Activated T-helper 1 cell treated with anti-CD3 and anti-CD28 coated beads, Interleukin-12 subunit alpha, Interleukin-12 subunit beta, Interleukin-2, Interleukin-4 antibody, amounts not matched to agents 30 ng/mL and 10 ng/mL and 1 ng/mL, durations not matched to agents 14 hours and 24 hours and 36 hours (primary cell): Measurements from ENCODE around the gene TUBA8. TPM values are rescaled to one million over a fixed set of nuclear protein-coding genes. Genes with fewer than 3 reads are reported as not detected.
"Not testable (repeated sequence)": the region's sequence is repeated elsewhere in the genome, so short reads cannot be mapped to it uniquely, and the experiment has no call there.

Source experiments
- DNase-seq: peaks from one replicate; pipeline ENCODE4 v3.0.0; 2021; ENCODE audit warnings: low spot score
- H3K27ac Mint-ChIP-seq: one replicate; pipeline ENCODE4 v1.8.0; 2021; ENCODE audit warnings: mild to moderate bottlenecking, mixed read lengths
- H3K27me3 Mint-ChIP-seq: one replicate; pipeline ENCODE4 v1.8.0; 2022; ENCODE audit warnings: mild to moderate bottlenecking, moderate library complexity, mixed read lengths; ENCODE audit not compliant: insufficient read depth
- H3K36me3 Mint-ChIP-seq: one replicate; pipeline ENCODE4 v1.8.0; 2021; ENCODE audit warnings: low read depth, mixed read lengths
- H3K4me1 Mint-ChIP-seq: one replicate; pipeline ENCODE4 v1.8.0; 2021; ENCODE audit warnings: low read depth, mixed read lengths
- H3K4me3 Mint-ChIP-seq: one replicate; pipeline ENCODE4 v1.8.0; 2021; ENCODE audit warnings: mild to moderate bottlenecking, moderate library complexity, mixed read lengths
- H3K9me3 Mint-ChIP-seq: one replicate; pipeline ENCODE4 v1.8.0; 2021; ENCODE audit warnings: mixed read lengths
- intact Hi-C: fragments of 100-400 bp; cut with micrococcal nuclease; formaldehyde crosslinking; loops from one replicate; pipeline ENCODE4 v1.15.1; 2024
- total RNA-seq: library from RNA; stranded (reverse); gene quantifications from 2 replicates; pipeline ENCODE4 v1.2.3, GENCODE V29; 2022

TUBA8 gene
- total RNA-seq, 1 donor from 2014 or later, result 1.5 TPM

GRCh38 chr22:18130018-18130417 is 19.4 kb downstream of the TUBA8 start:
- Mint-ChIP-seq H3K4me1 (no peaks in the 10 kb centered on the region), H3K27me3 (peaks cover 1% of the 10 kb centered on the region), H3K9me3 (no peaks in the 10 kb centered on the region), H3K36me3 (peaks cover 9% of the 10 kb centered on the region), H3K27ac (no peak overlapping the region), H3K4me3 (no peak overlapping the region)
- intact Hi-C loops, result no loop called here
- no peak for DNase-seq

DNA sequence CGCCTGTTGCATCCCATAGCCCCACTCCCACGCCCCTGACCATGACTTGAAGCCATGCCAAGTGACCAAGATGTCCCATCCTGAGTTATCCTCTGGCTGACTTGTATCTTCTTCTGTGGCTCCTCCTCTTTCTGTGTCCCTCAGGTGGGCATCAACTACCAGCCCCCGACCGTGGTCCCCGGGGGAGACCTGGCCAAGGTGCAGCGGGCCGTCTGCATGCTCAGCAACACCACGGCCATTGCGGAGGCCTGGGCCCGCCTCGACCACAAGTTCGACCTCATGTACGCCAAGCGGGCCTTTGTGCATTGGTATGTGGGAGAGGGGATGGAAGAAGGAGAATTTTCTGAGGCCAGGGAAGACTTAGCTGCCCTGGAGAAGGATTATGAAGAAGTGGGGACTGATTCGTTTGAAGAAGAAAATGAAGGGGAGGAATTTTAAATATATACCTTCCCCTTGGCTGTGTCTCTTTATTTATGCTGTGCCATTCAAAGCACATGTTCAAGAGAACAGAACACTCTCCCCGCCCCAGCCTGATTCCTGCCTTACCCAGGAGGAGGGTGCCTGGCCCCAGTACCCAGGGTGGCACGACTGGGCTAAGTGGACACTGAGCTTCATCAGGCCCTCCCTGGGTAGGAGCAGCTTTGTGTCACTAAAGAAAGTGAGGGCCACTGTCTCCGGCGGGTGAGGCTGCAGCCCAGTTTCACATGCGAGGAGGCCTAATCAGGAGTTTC is 20.3 kb downstream of the TUBA8 start:
- Mint-ChIP-seq H3K27me3 (peaks cover 1% of the 10 kb centered on the region), H3K36me3 (peaks cover 9% of the 10 kb centered on the region), H3K9me3 (no peaks in the 10 kb centered on the region), H3K4me3 (no peak overlapping the region), H3K4me1 (no peaks in the 10 kb centered on the region), H3K27ac (no peak overlapping the region)
- no peak for DNase-seq
- intact Hi-C loops, result no loop called here

DNA sequence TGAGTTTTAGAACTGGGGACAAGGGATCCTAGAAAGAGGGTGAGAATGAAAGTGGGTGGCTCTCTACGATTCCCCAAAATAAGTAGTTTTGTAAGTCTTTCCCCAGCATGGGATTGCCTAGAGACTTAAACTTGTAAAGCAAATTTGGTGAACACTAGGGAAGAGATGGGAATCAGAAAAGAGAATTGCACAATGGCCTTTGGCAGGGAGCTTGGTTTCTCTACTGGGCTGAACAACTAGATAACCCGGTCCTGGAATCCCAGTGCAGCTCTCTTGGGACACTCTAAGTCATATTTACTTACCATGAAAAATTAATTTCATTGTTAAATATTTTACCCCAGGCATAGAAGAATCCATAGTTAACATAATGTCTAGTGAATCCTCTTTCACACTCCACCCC is 22.8 kb downstream of the TUBA8 start:
- Mint-ChIP-seq H3K27ac (no peak overlapping the region), H3K36me3 (peaks cover 2% of the 10 kb centered on the region), H3K27me3 (no peaks in the 10 kb centered on the region), H3K9me3 (no peaks in the 10 kb centered on the region), H3K4me3 (no peak overlapping the region), H3K4me1 (no peaks in the 10 kb centered on the region)
- intact Hi-C loops, result no loop called here
- DNase-seq, result no peak

DNA sequence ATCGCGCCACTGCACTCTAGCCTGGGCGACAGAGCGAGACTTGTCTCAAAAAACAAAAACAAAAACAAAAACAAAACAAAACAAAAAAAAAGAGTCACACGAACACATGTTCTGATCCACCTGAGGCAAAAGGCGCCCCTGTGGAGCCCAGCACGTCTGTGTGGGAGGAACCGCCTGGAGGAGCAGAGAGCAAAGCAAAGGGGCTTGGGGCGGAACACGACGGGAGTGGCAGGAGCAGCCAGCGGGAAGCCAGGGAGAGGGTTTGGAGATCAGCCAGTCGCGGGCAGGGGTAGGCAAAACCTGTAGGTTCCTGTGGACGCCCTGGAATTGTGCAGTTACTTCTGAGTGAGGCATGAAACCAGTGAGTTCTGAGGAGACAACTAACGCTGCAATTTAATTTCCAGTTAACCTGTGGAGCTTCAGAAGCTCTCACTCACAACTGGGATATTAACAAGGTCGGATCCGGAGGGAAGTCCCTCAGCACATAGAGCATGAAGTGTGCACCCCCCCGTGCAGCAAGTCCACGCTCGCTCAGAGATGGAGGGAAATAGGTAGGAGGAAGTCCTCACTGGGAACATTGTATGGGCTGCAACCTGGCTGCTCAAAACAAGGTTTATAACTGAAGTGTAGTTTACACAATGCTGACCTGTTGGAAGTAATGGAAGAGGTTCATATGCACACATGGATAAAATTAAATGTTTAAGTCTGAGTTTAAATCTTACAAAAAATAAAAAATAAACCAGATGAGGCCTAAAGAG is 26.1 kb downstream of the TUBA8 start:
- no peak overlapping the region for H3K4me3 Mint-ChIP-seq
- H3K36me3 Mint-ChIP-seq, result peaks cover 4% of the 10 kb centered on the region
- DNase-seq, result no peak
- no peaks in the 10 kb centered on the region for H3K9me3 Mint-ChIP-seq
- intact Hi-C loops, result no loop called here
- no peaks in the 10 kb centered on the region for H3K4me1 Mint-ChIP-seq
- H3K27ac Mint-ChIP-seq, result no peak overlapping the region
- H3K27me3 Mint-ChIP-seq, result no peaks in the 10 kb centered on the region

DNA sequence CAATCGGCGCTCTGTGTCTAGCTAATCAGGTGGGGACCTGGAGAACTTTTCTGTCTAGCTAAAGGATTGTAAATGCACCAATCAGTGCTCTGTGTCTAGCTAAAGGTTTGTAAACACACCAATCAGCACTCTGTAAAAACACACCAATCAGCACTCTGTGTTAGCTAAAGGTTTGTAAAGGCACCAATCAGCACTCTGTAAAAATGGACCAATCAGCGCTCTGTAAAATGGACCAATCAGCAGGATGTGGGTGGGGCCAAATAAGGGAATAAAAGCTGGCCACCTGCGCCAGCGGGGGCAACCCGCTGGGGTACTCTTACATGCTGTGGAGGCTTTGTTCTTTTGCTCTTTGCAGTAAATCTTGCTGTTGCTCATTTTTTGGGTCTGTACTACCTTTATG is 30.4 kb downstream of the TUBA8 start:
- intact Hi-C loops, H3K27me3 Mint-ChIP-seq, H3K4me3 Mint-ChIP-seq, H3K4me1 Mint-ChIP-seq, H3K9me3 Mint-ChIP-seq, H3K27ac Mint-ChIP-seq, H3K36me3 Mint-ChIP-seq, DNase-seq: not testable (repeated sequence)

DNA sequence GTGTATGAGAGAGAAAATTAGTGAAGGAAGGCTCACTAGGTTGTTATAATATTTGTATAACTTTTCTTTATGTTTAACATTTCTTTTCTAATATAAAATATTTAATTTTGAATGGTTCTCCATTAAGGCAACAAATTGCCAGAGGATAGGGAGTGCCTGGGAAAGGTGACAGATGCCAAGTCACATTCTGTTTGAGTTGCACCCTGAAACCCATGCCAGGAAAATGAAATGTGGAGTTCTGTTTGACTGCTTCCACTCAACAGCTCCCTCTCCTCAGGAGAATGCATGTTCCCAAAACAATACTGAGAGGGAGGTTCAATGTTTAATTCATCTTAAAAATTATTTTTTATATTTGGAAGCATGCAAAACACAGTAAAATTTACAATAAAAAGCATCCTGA is 33.5 kb downstream of the TUBA8 start:
- no peak overlapping the region for H3K4me3 Mint-ChIP-seq
- H3K4me1 Mint-ChIP-seq, result peaks cover 7% of the 10 kb centered on the region
- H3K36me3 Mint-ChIP-seq, result peaks cover 6% of the 10 kb centered on the region
- peaks cover 5% of the 10 kb centered on the region for H3K27me3 Mint-ChIP-seq
- DNase-seq, result no peak
- no peaks in the 10 kb centered on the region for H3K9me3 Mint-ChIP-seq
- no peak overlapping the region for H3K27ac Mint-ChIP-seq
- intact Hi-C loops, result no loop called here

GRCh38 chr22:18145676-18146388 is 35.2 kb downstream of the TUBA8 start:
- intact Hi-C loops, result no loop called here
- Mint-ChIP-seq H3K4me1 (peaks cover 18% of the 10 kb centered on the region), H3K27me3 (peaks cover 5% of the 10 kb centered on the region), H3K9me3 (no peaks in the 10 kb centered on the region), H3K4me3 (no peak overlapping the region), H3K27ac (no peak overlapping the region), H3K36me3 (peaks cover 6% of the 10 kb centered on the region)
- DNase-seq, result no peak

GRCh38 chr22:18146389-18146753 is 35.8 kb downstream of the TUBA8 start:
- intact Hi-C loops, result no loop called here
- DNase-seq, result no peak
- Mint-ChIP-seq H3K36me3 (peaks cover 3% of the 10 kb centered on the region), H3K27ac (no peak overlapping the region), H3K9me3 (no peaks in the 10 kb centered on the region), H3K27me3 (peaks cover 5% of the 10 kb centered on the region), H3K4me1 (peaks cover 24% of the 10 kb centered on the region), H3K4me3 (no peak overlapping the region)

DNA sequence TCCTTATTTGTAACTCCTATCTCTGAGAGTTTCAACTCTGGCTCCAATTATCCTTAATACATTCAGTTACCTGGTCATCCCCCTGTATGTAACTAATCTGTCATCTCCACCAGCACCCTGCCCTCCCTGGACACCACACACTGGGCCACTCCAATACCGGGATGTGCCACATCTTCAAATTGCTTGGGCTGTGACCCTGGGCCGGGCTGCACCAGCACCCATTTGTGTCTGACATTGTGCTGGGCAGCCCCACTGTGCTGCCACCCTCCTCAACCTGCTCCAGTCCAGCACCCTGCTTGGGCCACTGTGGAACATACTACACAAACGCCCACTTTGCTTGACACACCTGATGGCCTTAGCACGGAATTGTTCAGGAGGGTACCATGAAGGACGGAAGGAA is 37.2 kb downstream of the TUBA8 start:
- peak overlapping the region; percentile 7 for H3K4me3 Mint-ChIP-seq
- H3K27me3 Mint-ChIP-seq, result peaks cover 5% of the 10 kb centered on the region
- peaks cover 37% of the 10 kb centered on the region for H3K4me1 Mint-ChIP-seq
- H3K36me3 Mint-ChIP-seq, result no peaks in the 10 kb centered on the region
- H3K9me3 Mint-ChIP-seq, result no peaks in the 10 kb centered on the region
- intact Hi-C loops, result no loop called here
- H3K27ac Mint-ChIP-seq, result no peak overlapping the region
- no peak for DNase-seq

GRCh38 chr22:18148293-18148965 is 37.8 kb downstream of the TUBA8 start:
- Mint-ChIP-seq H3K9me3 (no peaks in the 10 kb centered on the region), H3K4me3 (peak overlapping the region; percentile 91)

DNA sequence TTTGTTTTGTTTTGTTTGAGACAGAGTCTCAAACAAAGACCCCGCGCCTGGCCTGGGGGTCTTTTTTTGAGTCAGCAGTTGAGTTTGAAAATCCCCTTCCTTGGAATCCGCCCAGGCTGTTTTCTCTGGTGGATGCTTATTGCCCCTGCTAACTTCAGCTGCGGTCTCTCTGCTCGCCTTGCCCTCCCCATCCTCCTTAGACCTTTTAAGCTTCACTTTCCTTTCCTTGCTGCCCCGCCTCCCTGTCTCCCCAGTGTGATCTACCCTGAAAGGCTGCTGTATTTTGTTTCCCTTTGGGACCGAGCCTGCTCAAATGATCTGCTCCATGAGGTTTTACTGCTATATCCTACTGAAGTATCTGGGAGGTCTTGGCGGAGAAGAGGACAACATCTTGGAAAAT is 41.9 kb downstream of the TUBA8 start:
- intact Hi-C loops, result no loop called here
- H3K9me3 Mint-ChIP-seq, result no peaks in the 10 kb centered on the region
- peak overlapping the region; percentile 91 for H3K4me3 Mint-ChIP-seq
- H3K27ac Mint-ChIP-seq, result peak overlapping the region; percentile 87
- peaks cover 11% of the 10 kb centered on the region for H3K36me3 Mint-ChIP-seq
- H3K4me1 Mint-ChIP-seq, result peaks cover 51% of the 10 kb centered on the region
- DNase-seq, result peak; percentile 41
- H3K27me3 Mint-ChIP-seq, result no peaks in the 10 kb centered on the region

More at GRCh38 chr22:18148293-18148965, 37.8 kb downstream of the TUBA8 start:
- Mint-ChIP-seq H3K4me1 (peaks cover 39% of the 10 kb centered on the region), H3K36me3 (no peaks in the 10 kb centered on the region), H3K27ac (peak overlapping the region; percentile 32), H3K27me3 (peaks cover 5% of the 10 kb centered on the region)
- DNase-seq, result no peak
- intact Hi-C loops, result no loop called here

- intact Hi-C loops, result no loop called here
- Mint-ChIP-seq H3K27ac (peak overlapping the region; percentile 32), H3K9me3 (no peaks in the 10 kb centered on the region), H3K4me3 (no peak overlapping the region), H3K4me1 (peaks cover 43% of the 10 kb centered on the region), H3K36me3 (peaks cover 18% of the 10 kb centered on the region), H3K27me3 (no peaks in the 10 kb centered on the region)
- DNase-seq, result no peak
Observed at GRCh38 chr22:18154821-18155390, 44.3 kb downstream of the TUBA8 start.
